Vagina (tissue), 2 donors: ENCODE results near the gene MUC22. TPM values are rescaled to one million over a fixed set of nuclear protein-coding genes. Genes with fewer than 3 reads are reported as not detected.
"Not testable (repeated sequence)": the region's sequence is repeated elsewhere in the genome, so short reads cannot be mapped to it uniquely, and the experiment has no call there.

Experiments used
- DNase-seq, 2 donors: peaks; one replicate each; pipeline ENCODE4 v3.0.0-alpha.2; 2017; ENCODE audit errors: extremely low spot score in 2 of 2
- H3K27ac ChIP-seq: fragments of 200-600 bp; sonication (generic); one replicate; pipeline ENCODE4 v1.5.1; 2019
- H3K27me3 ChIP-seq: fragments of 200-600 bp; sonication (generic); one replicate; pipeline ENCODE4 v1.5.1; 2019
- H3K36me3 ChIP-seq, 2 donors: fragments of 200-600 bp; sonication (generic); one replicate each; pipeline ENCODE4 v1.5.1; 2017 to 2019
- H3K4me1 ChIP-seq: fragments of 200-600 bp; sonication (generic); one replicate; pipeline ENCODE4 v1.5.1; 2019
- H3K4me3 ChIP-seq, 2 donors: fragments of 200-600 bp; sonication (generic); 1 replicate in 1 of 2; 2 replicates in 1 of 2; pipeline ENCODE4 v1.5.1; 2016 to 2019
- H3K9me3 ChIP-seq: fragments of 200-600 bp; sonication (generic); one replicate; pipeline ENCODE4 v1.5.1; 2019
- CTCF ChIP-seq, 3 experiments: fragments of 450-650 bp in 2 of 3; fragments of 200-600 bp in 1 of 3; sonication (generic) in 1 of 3; IDR thresholded peaks; one replicate each; pipeline ENCODE4 v1.5.1; 2017 to 2019; ENCODE audit warnings: antibody characterized with exemption in 3 of 3, mild to moderate bottlenecking in 2 of 3, moderate library complexity in 2 of 3
- POLR2A ChIP-seq, 2 donors: fragments of 450-650 bp; IDR thresholded peaks; one replicate each; pipeline ENCODE4 v1.6.1; 2017; ENCODE audit warnings: antibody characterized with exemption in 2 of 2, mild to moderate bottlenecking in 2 of 2, moderate library complexity in 2 of 2
- POLR2AphosphoS5 ChIP-seq, 2 donors: sonication (generic); formaldehyde crosslinking; IDR thresholded peaks; one replicate each; pipeline ENCODE4 v1.9.0; 2017; ENCODE audit warnings: antibody characterized with exemption in 2 of 2, mild to moderate bottlenecking in 2 of 2, low read depth in 1 of 2; ENCODE audit not compliant: insufficient read depth in 1 of 2
- intact Hi-C: fragments of 100-400 bp; cut with DNase I; formaldehyde crosslinking; loops from one replicate; pipeline ENCODE4 v1.15.1; 2023
- total RNA-seq: library from RNA; depleted of rRNA; stranded (reverse); fragments of >200 nt; gene quantifications from one replicate; pipeline ENCODE4 v1.2.3, GENCODE V29; 2016

MUC22 gene
- total RNA-seq, 1 donor from 2014 or later: 2.9 TPM

- no peak for DNase-seq
- no peak for TF ChIP-seq POLR2AphosphoS5 (IDR thresholded peaks at IDR 0.05; ENCODE audit: insufficient read depth in 1 of 2, low read depth in 1 of 2)
- no peak for TF ChIP-seq CTCF (IDR thresholded peaks at IDR 0.05)
- TF ChIP-seq POLR2A (IDR thresholded peaks at IDR 0.05): no peak
- no peak overlapping the region for H3K4me3 ChIP-seq
- no peaks in the 10 kb centered on the region for H3K9me3 ChIP-seq
- intact Hi-C loops: no loop called here
- H3K27ac ChIP-seq: no peak overlapping the region
- H3K4me1 ChIP-seq: no peaks in the 10 kb centered on the region
- H3K36me3 ChIP-seq: no peaks in the 10 kb centered on the region
- no peaks in the 10 kb centered on the region for H3K27me3 ChIP-seq
These were observed 45.1 kb upstream of the MUC22 start for GRCh38 chr6:30965140-30965601.

GRCh38 chr6:30966154-30966553, 44.1 kb upstream of the MUC22 start:
- TF ChIP-seq CTCF (IDR thresholded peaks at IDR 0.05) (no peak), POLR2A (IDR thresholded peaks at IDR 0.05) (no peak), POLR2AphosphoS5 (IDR thresholded peaks at IDR 0.05; ENCODE audit: insufficient read depth in 1 of 2, low read depth in 1 of 2) (no peak)
- Histone ChIP-seq H3K27me3 (no peaks in the 10 kb centered on the region), H3K36me3 (no peaks in the 10 kb centered on the region), H3K9me3 (no peaks in the 10 kb centered on the region), H3K4me1 (no peaks in the 10 kb centered on the region), H3K27ac (no peak overlapping the region), H3K4me3 (no peak overlapping the region)
- no peak for DNase-seq
- intact Hi-C loops: no loop called here

- H3K36me3 ChIP-seq, H3K9me3 ChIP-seq, H3K27ac ChIP-seq, DNase-seq, H3K4me1 ChIP-seq, H3K27me3 ChIP-seq, intact Hi-C loops, H3K4me3 ChIP-seq: not testable (repeated sequence)
These were observed 41.1 kb upstream of the MUC22 start for GRCh38 chr6:30969171-30969570.

- no peak overlapping the region for H3K27ac ChIP-seq
- DNase-seq: no peak
- no peaks in the 10 kb centered on the region for H3K9me3 ChIP-seq
- intact Hi-C loops: no loop called here
- H3K36me3 ChIP-seq: no peaks in the 10 kb centered on the region
- H3K4me3 ChIP-seq: no peak overlapping the region
- no peaks in the 10 kb centered on the region for H3K27me3 ChIP-seq
- no peaks in the 10 kb centered on the region for H3K4me1 ChIP-seq
- no peak for TF ChIP-seq POLR2AphosphoS5 (IDR thresholded peaks at IDR 0.05; ENCODE audit: insufficient read depth in 1 of 2, low read depth in 1 of 2)
- TF ChIP-seq CTCF (IDR thresholded peaks at IDR 0.05): no peak
- no peak for TF ChIP-seq POLR2A (IDR thresholded peaks at IDR 0.05)
These were observed 39.3 kb upstream of the MUC22 start for GRCh38 chr6:30970946-30971345.

- Histone ChIP-seq H3K4me3 (no peak overlapping the region), H3K27me3 (no peaks in the 10 kb centered on the region), H3K4me1 (no peaks in the 10 kb centered on the region), H3K27ac (no peak overlapping the region), H3K9me3 (no peaks in the 10 kb centered on the region), H3K36me3 (no peaks in the 10 kb centered on the region)
- DNase-seq: no peak
- intact Hi-C loops: no loop called here
- no peak for TF ChIP-seq POLR2AphosphoS5 (IDR thresholded peaks at IDR 0.05; ENCODE audit: insufficient read depth in 1 of 2, low read depth in 1 of 2)
- no peak for TF ChIP-seq POLR2A (IDR thresholded peaks at IDR 0.05)
- no peak for TF ChIP-seq CTCF (IDR thresholded peaks at IDR 0.05)
These were observed 37.5 kb upstream of the MUC22 start for GRCh38 chr6:30972816-30973215.
